Right cardiac atrium (tissue), 5 donors: ENCODE data around the gene EFNA5. TPM values are rescaled to one million over a fixed set of nuclear protein-coding genes. Genes with fewer than 3 reads are reported as not detected.
A peak's percentile ranks its signal among the peaks of the same experiment; 100 is the strongest.

Experiments used
- ATAC-seq, 2 donors: fragments of 200-7000 bp; cut with Tn5 transposase; one replicate each; pipeline versions ENCODE4 v1.8.0 to v1.9.1; 2020; ENCODE audit warnings: moderate library complexity in 2 of 2, mild to moderate bottlenecking in 1 of 2
- DNase-seq, 3 donors: peaks; one replicate each; pipeline ENCODE4 v3.0.0-alpha.2; 2020
- H3K27ac ChIP-seq: one replicate; pipeline ENCODE4 v1.5.1; 2013; ENCODE audit warnings: mild to moderate bottlenecking, low read length, control low read depth, moderate library complexity
- H3K27me3 ChIP-seq: one replicate; pipeline ENCODE4 v1.6.1; 2013; ENCODE audit not compliant: control insufficient read depth, insufficient read depth
- H3K4me1 ChIP-seq: one replicate; pipeline ENCODE4 v1.6.1; 2013; ENCODE audit warnings: low read length; ENCODE audit not compliant: control insufficient read depth, insufficient read depth
- H3K4me3 ChIP-seq: one replicate; pipeline ENCODE4 v1.5.1; 2013; ENCODE audit warnings: low read length, control low read depth
- H3K9me3 ChIP-seq: one replicate; pipeline ENCODE4 v1.6.1; 2013; ENCODE audit warnings: low read length; ENCODE audit not compliant: control insufficient read depth
- WGBS: extraction: QIAGEN DNeasy Blood & Tissue Kit; methylation state at CpG from one replicate; pipeline ENCODE4 v1.1.7; 2013; 5-methylcytosine and 5-hydroxymethylcytosine counted together
- intact Hi-C, 4 donors: fragments of 100-400 bp; cut with DNase I; formaldehyde crosslinking; loops; one replicate each; pipeline versions ENCODE4 v1.11.0 to v1.14.0; 2022 to 2023
- polyA plus RNA-seq: library from polyadenylated mRNA; stranded (reverse); fragments of 200-250 nt; gene quantifications from one replicate; pipeline ENCODE4 v1.2.3, GENCODE V29; 2013
- total RNA-seq, 4 donors: library from RNA; stranded (reverse); fragmentation: NEBNext Ultra II Directional; extraction: Animal tissue kit (Norgen Biotek cat#: 25700); gene quantifications; one replicate each; pipeline ENCODE4 v1.2.1, GENCODE V29; 2021
- donor health status: healthy with polysubstance abuse.
- donor health status: DM: no; HTN: yes; CAD: no.
- donor health status: DM: no; HTN: no; CAD: no.
- donor health status: DM: no; HTN: yes; CAD: no; lungs with severe emphysema.
- donor health status: DM: yes; HTN: yes; CAD: no.

The EFNA5 gene
- total and polyA plus RNA-seq, 5 donors, result 4.5 to 26.4 (median 21.8) TPM

GRCh38 chr5:107526270-107526937, 144.3 kb downstream of the EFNA5 start:
- Histone ChIP-seq H3K27me3 (no peaks in the 10 kb centered on the region), H3K27ac (no peak overlapping the region), H3K4me3 (no peak overlapping the region), H3K9me3 (no peaks in the 10 kb centered on the region), H3K4me1 (peaks cover 3% of the 10 kb centered on the region)
- intact Hi-C loops, result no loop called here
- ATAC-seq (no peak), DNase-seq (no peak)

DNA sequence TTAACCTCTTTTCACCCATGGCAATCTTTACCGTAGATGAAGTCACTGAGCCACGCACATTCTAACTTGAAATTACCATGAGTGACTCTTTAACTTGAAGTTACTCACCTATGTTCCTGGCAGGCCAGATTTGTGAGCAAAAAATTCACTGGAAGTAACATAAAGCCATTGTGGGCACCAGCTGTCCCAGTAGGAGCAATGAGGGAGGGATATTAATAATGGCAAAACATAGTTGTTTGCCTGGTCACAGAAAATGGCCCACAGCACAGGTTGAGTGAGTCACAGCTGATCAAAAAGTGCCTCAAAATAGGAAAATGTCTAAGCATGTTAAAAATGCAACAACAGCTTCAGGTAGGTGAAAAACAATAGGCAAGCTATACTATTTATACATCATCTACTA, 146.6 kb downstream of the EFNA5 start:
- DNase-seq (no peak), ATAC-seq (no peak)
- H3K9me3 ChIP-seq, result no peaks in the 10 kb centered on the region
- H3K4me3 ChIP-seq, result no peak overlapping the region
- H3K4me1 ChIP-seq, result peaks cover 2% of the 10 kb centered on the region
- no peak overlapping the region for H3K27ac ChIP-seq
- H3K27me3 ChIP-seq, result no peaks in the 10 kb centered on the region
- intact Hi-C loops, result no loop called here
- WGBS, result 88% methylated on average over 2 of the region's 2 CpGs

DNA sequence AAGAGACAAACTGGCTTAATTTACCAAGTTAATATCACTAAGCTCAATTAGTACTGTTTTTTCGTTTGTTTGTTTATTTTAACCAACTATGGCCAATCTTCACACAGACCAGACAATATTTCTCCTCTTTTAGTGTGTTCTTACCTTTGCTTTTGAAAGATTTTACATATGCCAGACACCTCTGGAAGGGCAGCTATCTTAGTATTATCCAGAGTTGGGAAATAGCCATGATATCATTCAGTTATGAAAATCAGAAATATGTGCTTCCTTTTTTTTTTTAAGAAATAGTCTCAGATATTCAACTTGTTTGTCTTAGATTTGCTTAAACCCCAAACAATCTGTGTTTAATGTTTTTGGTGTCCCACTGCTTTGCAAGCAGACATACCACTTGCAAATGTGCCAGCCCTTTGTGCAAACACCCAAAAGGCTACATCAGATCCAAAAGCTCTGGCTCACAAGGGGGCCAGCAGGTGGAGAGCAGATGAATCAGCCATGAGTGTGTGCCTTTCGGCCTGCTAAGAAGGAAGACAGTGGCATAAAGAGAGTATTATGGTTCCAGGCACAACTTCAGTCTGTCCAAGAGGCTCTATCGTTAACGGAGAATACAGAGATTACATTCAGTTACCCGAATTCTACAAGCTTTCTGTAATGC, 147.6 kb downstream of the EFNA5 start:
- H3K4me3 ChIP-seq, result no peak overlapping the region
- DNase-seq, result no peak
- H3K27me3 ChIP-seq, result no peaks in the 10 kb centered on the region
- ATAC-seq, result no peak
- 74% methylated on average over 5 of the region's 5 CpGs for WGBS
- H3K27ac ChIP-seq, result no peak overlapping the region
- peaks cover 2% of the 10 kb centered on the region for H3K4me1 ChIP-seq
- intact Hi-C loops, result no loop called here
- H3K9me3 ChIP-seq, result no peaks in the 10 kb centered on the region

DNA sequence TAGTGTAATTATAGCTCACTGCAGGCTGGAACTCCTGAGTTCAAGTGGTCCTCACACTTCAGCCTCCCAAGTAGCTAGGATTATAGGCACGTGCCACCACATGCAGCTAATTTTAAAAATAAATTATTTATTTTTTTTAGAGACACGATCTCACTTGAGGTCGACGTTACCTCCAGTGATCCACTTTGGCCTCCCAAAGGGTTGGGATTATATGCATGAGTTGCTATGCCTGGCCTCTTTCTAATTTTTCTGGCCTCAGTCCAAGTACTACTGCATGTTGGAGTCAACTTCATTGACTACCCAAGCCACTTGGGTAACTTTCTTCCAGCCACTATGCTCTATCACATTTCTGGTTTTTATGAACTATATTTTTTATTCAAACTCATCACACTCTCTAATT, 148.3 kb downstream of the EFNA5 start:
- H3K4me1 ChIP-seq, result peaks cover 2% of the 10 kb centered on the region
- intact Hi-C loops, result no loop called here
- H3K27ac ChIP-seq, result no peak overlapping the region
- ATAC-seq, result no peak
- no peaks in the 10 kb centered on the region for H3K9me3 ChIP-seq
- DNase-seq, result no peak
- H3K27me3 ChIP-seq, result no peaks in the 10 kb centered on the region
- 79% methylated on average over 4 of the region's 4 CpGs for WGBS
- no peak overlapping the region for H3K4me3 ChIP-seq

- H3K27me3 ChIP-seq, result no peaks in the 10 kb centered on the region
- intact Hi-C loops, result no loop called here
- ATAC-seq (peak in 1 of 2 donors; percentile 37), DNase-seq (no peak)
- H3K27ac ChIP-seq, result peak overlapping the region; percentile 69
- 25% methylated on average over 6 of the region's 6 CpGs for whole genome bisulfite sequencing
- H3K4me3 ChIP-seq, result no peak overlapping the region
- H3K9me3 ChIP-seq, result no peaks in the 10 kb centered on the region
- peaks cover 2% of the 10 kb centered on the region for H3K4me1 ChIP-seq
Measured at GRCh38 chr5:107519900-107520354, 150.8 kb downstream of the EFNA5 start.

DNA sequence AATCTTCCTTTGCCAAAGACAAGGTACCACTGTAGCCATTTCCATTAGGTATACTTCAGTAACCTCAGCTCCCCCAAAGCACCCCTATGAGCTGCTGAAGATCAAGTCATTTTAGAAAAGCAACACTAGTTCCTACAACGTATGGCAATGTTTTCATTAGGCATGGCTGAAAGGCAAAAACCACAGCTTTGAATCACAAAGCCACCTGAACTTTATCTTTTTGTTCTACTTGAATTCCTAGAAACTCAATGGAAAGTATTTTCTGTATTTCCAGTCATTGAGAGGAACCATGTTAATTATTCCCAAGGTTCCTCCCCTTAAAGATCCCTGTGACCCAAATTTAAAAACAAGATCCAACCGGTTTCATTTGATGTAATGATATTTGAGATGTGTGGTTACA, 152.1 kb downstream of the EFNA5 start:
- 75% methylated on average over 2 of the region's 2 CpGs for WGBS
- Histone ChIP-seq H3K27me3 (no peaks in the 10 kb centered on the region), H3K4me1 (peaks cover 2% of the 10 kb centered on the region), H3K27ac (no peak overlapping the region), H3K4me3 (no peak overlapping the region), H3K9me3 (no peaks in the 10 kb centered on the region)
- no peak for DNase-seq
- intact Hi-C loops, result no loop called here
- no peak for ATAC-seq

- Histone ChIP-seq H3K27ac (no peak overlapping the region), H3K4me3 (no peak overlapping the region), H3K27me3 (no peaks in the 10 kb centered on the region), H3K9me3 (no peaks in the 10 kb centered on the region), H3K4me1 (peaks cover 2% of the 10 kb centered on the region)
- DNase-seq (no peak), ATAC-seq (no peak)
- 62% methylated on average over 6 of the region's 6 CpGs for WGBS
- intact Hi-C loops, result no loop called here
Measured at GRCh38 chr5:107518190-107518589, 152.5 kb downstream of the EFNA5 start.

DNA sequence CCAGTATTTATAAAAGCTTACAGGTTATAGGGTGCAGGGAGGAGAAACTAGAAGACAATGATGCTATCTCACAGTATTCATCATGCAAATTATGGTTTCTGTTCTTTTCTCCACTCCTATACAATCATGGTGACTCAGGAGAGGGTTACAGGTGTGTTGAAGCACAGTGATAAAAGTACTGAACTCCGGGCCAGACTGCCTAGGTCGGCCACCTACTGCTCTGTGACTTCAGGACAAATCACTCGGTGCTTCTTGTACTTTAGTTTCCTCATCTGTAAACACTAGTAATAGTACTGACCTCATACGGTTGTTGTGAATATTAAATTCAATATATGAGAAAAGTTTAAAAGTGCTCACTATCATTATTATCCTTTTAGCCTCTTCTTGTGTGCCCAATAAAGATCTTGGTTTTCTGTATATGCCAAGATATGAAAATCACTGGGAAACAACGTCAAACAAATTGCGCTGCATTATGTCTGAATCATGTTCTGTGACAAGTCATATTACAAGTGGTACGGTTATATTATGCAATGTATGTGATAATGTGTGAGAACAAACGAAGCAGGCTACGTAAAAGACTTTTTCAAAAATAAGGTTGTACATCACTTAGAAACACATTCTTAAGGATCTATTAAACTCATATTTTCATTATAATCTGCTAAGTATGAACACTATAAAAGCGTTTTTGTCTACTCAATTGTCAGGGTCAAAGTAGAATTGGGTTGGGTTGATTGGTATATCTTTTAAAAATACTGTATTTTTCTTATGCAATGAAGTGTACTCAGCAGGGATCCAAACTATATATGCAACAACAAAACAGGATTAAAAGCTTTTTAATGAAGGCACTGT, 153.3 kb downstream of the EFNA5 start:
- H3K9me3 ChIP-seq, result no peaks in the 10 kb centered on the region
- H3K27me3 ChIP-seq, result no peaks in the 10 kb centered on the region
- no peak overlapping the region for H3K27ac ChIP-seq
- ATAC-seq (no peak), DNase-seq (no peak)
- no peak overlapping the region for H3K4me3 ChIP-seq
- intact Hi-C loops, result no loop called here
- H3K4me1 ChIP-seq, result peaks cover 2% of the 10 kb centered on the region
- 85% methylated on average over 10 of the region's 10 CpGs for WGBS

DNA sequence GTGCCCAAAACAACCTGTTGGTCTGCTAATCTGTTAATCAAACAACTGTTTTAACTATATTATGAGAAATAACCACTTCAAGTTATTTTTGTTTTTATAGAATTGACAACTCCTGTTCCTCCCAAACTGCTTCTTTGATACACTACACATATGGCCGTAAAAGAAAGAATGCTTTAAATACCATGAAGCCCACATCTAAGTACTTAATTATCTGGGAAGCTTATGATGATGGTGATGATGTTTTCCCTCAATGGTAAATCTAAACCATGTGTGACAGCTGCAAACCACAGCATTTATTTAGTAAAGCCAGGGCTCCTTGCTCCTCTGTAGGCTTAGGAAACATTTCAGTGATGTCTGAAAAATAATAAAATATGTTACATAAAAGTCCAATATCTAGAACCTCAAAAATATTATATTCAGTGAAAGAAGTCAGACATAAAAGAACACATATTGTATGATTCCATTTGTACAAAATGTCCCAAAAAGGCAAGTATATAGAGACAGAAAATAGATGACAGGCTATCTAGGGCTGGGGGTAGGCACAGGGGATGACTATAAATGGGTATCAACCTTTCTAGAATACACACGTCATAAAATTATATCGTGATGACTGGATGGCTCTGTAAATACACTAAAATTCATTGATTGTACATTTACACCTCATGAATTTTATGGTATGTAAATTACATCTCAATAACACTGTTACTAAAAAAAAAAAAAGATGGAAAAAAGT, 154.1 kb downstream of the EFNA5 start:
- DNase-seq, result no peak
- no peak for ATAC-seq
- 89% methylated on average over 3 of the region's 3 CpGs for WGBS
- H3K27me3 ChIP-seq, result no peaks in the 10 kb centered on the region
- H3K27ac ChIP-seq, result no peak overlapping the region
- no peak overlapping the region for H3K4me3 ChIP-seq
- intact Hi-C loops, result no loop called here
- H3K4me1 ChIP-seq, result peaks cover 2% of the 10 kb centered on the region
- no peaks in the 10 kb centered on the region for H3K9me3 ChIP-seq

- H3K4me1 ChIP-seq, result peaks cover 2% of the 10 kb centered on the region
- H3K27ac ChIP-seq, result no peak overlapping the region
- ATAC-seq (no peak), DNase-seq (no peak)
- H3K9me3 ChIP-seq, result no peaks in the 10 kb centered on the region
- WGBS, result 94% methylated on average over 7 of the region's 7 CpGs
- intact Hi-C loops, result no loop called here
- no peak overlapping the region for H3K4me3 ChIP-seq
- no peaks in the 10 kb centered on the region for H3K27me3 ChIP-seq
Measured at GRCh38 chr5:107515521-107516080, 155.1 kb downstream of the EFNA5 start.
